ENCODE results near the gene CITED2.

- TF ChIP-seq CTCF (tag by site-specific recombination; IDR thresholded peaks at IDR 0.05) (no peak), ZEB2 (tag by site-specific recombination; IDR thresholded peaks at IDR 0.05) (no peak), SETDB1 (IDR thresholded peaks at IDR 0.05; ENCODE audit: insufficient read length, low read length) (no peak), HOXA7 (CRISPR knock-in tag; IDR thresholded peaks at IDR 0.05; ENCODE audit: borderline replicate concordance) (no peak), KLF9 (tag by site-specific recombination; IDR thresholded peaks at IDR 0.05; ENCODE audit: low read depth) (no peak), ZNF169 (tag by site-specific recombination; IDR thresholded peaks at IDR 0.05) (no peak), FEZF1 (tag by site-specific recombination; IDR thresholded peaks at IDR 0.05) (no peak), ZBTB49 (tag by site-specific recombination; IDR thresholded peaks at IDR 0.05; ENCODE audit: low read depth) (no peak)
These were observed 37.4 kb downstream of the CITED2 start for GRCh38 chr6:139337001-139337400.
